Measurements from ENCODE around the gene ATP8A1.

- TF ChIP-seq CTCF (conservative IDR thresholded peaks at IDR 0.05; ENCODE audit: low read length) (no peak), EZH2phosphoT487 (IDR thresholded peaks at IDR 0.05; ENCODE audit: borderline replicate concordance, low read depth, low read length) (no peak)
Observed at GRCh38 chr4:42632653-42633382, 24.1 kb downstream of the ATP8A1 start.
